Mesendoderm (in vitro differentiated cells): ENCODE measurements around the gene HMGCR.

Experiments used
- DNase-seq: peaks from one replicate; pipeline ENCODE4 v3.0.0; 2013
- H2AK5ac ChIP-seq: 2 replicates; pipeline ENCODE4 v1.6.1; 2013; ENCODE audit warnings: low read length, inconsistent platforms
- H2BK120ac ChIP-seq: 2 replicates; pipeline ENCODE4 v1.6.1; 2013; ENCODE audit warnings: low read depth, mild to moderate bottlenecking, low read length, moderate library complexity, mixed read lengths
- H2BK15ac ChIP-seq: replicated peaks from 2 replicates; pipeline ENCODE4 v1.6.1; 2013; ENCODE audit warnings: low read depth, mild to moderate bottlenecking, moderate library complexity
- H2BK5ac ChIP-seq: 2 replicates; pipeline ENCODE4 v1.6.1; 2013; ENCODE audit warnings: low read length, inconsistent platforms
- H3K18ac ChIP-seq: 2 replicates; pipeline ENCODE4 v1.6.1; 2013; ENCODE audit warnings: mild to moderate bottlenecking, low read length, mixed read lengths
- H3K23ac ChIP-seq: one replicate; pipeline ENCODE4 v1.6.1; 2013; ENCODE audit warnings: low read length
- H3K27ac ChIP-seq: 2 replicates; pipeline ENCODE4 v1.5.1; 2013; ENCODE audit warnings: low read depth, mild to moderate bottlenecking, inconsistent platforms, low read length, moderate library complexity
- H3K27me3 ChIP-seq: 2 replicates; pipeline ENCODE4 v1.6.1; 2013; ENCODE audit warnings: low read length, control low read depth, mild to moderate bottlenecking, inconsistent platforms; ENCODE audit not compliant: insufficient read depth, poor library complexity
- H3K36me3 ChIP-seq: 2 replicates; pipeline ENCODE4 v1.6.1; 2013; ENCODE audit warnings: low read length, inconsistent platforms; ENCODE audit not compliant: control insufficient read depth, insufficient read depth
- H3K4ac ChIP-seq: one replicate; pipeline ENCODE4 v1.6.1; 2013; ENCODE audit warnings: low read depth, mild to moderate bottlenecking, low read length, moderate library complexity
- H3K4me1 ChIP-seq: 2 replicates; pipeline ENCODE4 v1.6.1; 2013; ENCODE audit warnings: low read depth, low read length, inconsistent platforms; ENCODE audit not compliant: control insufficient read depth
- H3K4me2 ChIP-seq: 2 replicates; pipeline ENCODE4 v1.6.1; 2013; ENCODE audit warnings: low read length
- H3K4me3 ChIP-seq: 2 replicates; pipeline ENCODE4 v1.5.1; 2013; ENCODE audit warnings: mild to moderate bottlenecking, low read length
- H3K56ac ChIP-seq: one replicate; pipeline ENCODE4 v1.6.1; 2013; ENCODE audit warnings: low read length
- H3K79me1 ChIP-seq: 2 replicates; pipeline ENCODE4 v1.6.1; 2013; ENCODE audit warnings: low read length, inconsistent platforms
- H3K79me2 ChIP-seq: 2 replicates; pipeline ENCODE4 v1.6.1; 2013; ENCODE audit warnings: mild to moderate bottlenecking, low read length; ENCODE audit not compliant: control insufficient read depth, insufficient read depth
- H3K9ac ChIP-seq: 2 replicates; pipeline ENCODE4 v1.6.1; 2013; ENCODE audit warnings: low read length, inconsistent platforms
- H4K5ac ChIP-seq: one replicate; pipeline ENCODE4 v1.6.1; 2013; ENCODE audit warnings: low read length
- H4K8ac ChIP-seq: one replicate; pipeline ENCODE4 v1.6.1; 2013; ENCODE audit warnings: low read depth, mild to moderate bottlenecking, control low read depth, low read length, moderate library complexity
- WGBS: extraction: QIAGEN DNeasy Blood & Tissue Kit; methylation state at CpG from one replicate; pipeline ENCODE4 v1.1.7; 2013; ENCODE audit warnings: low lambda C conversion rate, missing lambda C conversion rate; ENCODE audit not compliant: insufficient coverage; ENCODE audit errors: extremely low coverage; 5-methylcytosine and 5-hydroxymethylcytosine counted together

Gene HMGCR

GRCh38 chr5:75356719-75357118 lies 19.7 kb downstream of the HMGCR start:
- H2BK15ac ChIP-seq, result no peak overlapping the region
- no peak overlapping the region for H3K56ac ChIP-seq
- no peak overlapping the region for H2BK120ac ChIP-seq
- WGBS, result no CpG with 5 or more reads among the region's 7 CpGs
- peaks cover 23% of the 10 kb centered on the region for H3K36me3 ChIP-seq
- H3K4me1 ChIP-seq, result no peaks in the 10 kb centered on the region
- H4K8ac ChIP-seq, result no peak overlapping the region
- H4K5ac ChIP-seq, result no peak overlapping the region
- H2BK5ac ChIP-seq, result no peak overlapping the region
- no peak overlapping the region for H3K9ac ChIP-seq
- no peak overlapping the region for H2AK5ac ChIP-seq
- DNase-seq, result no peak
- no peaks in the 10 kb centered on the region for H3K79me2 ChIP-seq
- H3K4me2 ChIP-seq, result no peak overlapping the region
- H3K18ac ChIP-seq, result no peak overlapping the region
- H3K79me1 ChIP-seq, result no peaks in the 10 kb centered on the region
- H3K4ac ChIP-seq, result no peak overlapping the region
- H3K23ac ChIP-seq, result no peak overlapping the region
- no peaks in the 10 kb centered on the region for H3K27me3 ChIP-seq
- no peak overlapping the region for H3K27ac ChIP-seq
- H3K4me3 ChIP-seq, result no peak overlapping the region

GRCh38 chr5:75358117-75358516 lies 21.1 kb downstream of the HMGCR start:
- Histone ChIP-seq H3K4me1 (no peaks in the 10 kb centered on the region), H3K4ac (no peak overlapping the region), H3K56ac (no peak overlapping the region), H2BK15ac (no peak overlapping the region), H3K18ac (no peak overlapping the region), H2BK5ac (no peak overlapping the region), H2AK5ac (no peak overlapping the region), H3K79me1 (no peaks in the 10 kb centered on the region), H3K9ac (no peak overlapping the region), H4K5ac (no peak overlapping the region), H3K23ac (no peak overlapping the region), H3K79me2 (no peaks in the 10 kb centered on the region), H3K36me3 (peaks cover 23% of the 10 kb centered on the region), H2BK120ac (no peak overlapping the region), H3K4me2 (no peak overlapping the region), H3K27ac (no peak overlapping the region), H3K27me3 (no peaks in the 10 kb centered on the region), H4K8ac (no peak overlapping the region), H3K4me3 (no peak overlapping the region)
- WGBS, result no CpG with 5 or more reads among the region's 3 CpGs
- DNase-seq, result no peak

- Histone ChIP-seq H3K4me1 (no peaks in the 10 kb centered on the region), H2AK5ac (no peak overlapping the region), H3K4ac (no peak overlapping the region), H3K4me3 (no peak overlapping the region), H3K56ac (no peak overlapping the region), H2BK120ac (no peak overlapping the region), H3K4me2 (no peak overlapping the region), H2BK15ac (no peak overlapping the region), H3K27ac (no peak overlapping the region), H3K27me3 (no peaks in the 10 kb centered on the region), H3K18ac (no peak overlapping the region), H3K79me1 (no peaks in the 10 kb centered on the region), H2BK5ac (no peak overlapping the region), H4K5ac (no peak overlapping the region), H3K36me3 (peaks cover 17% of the 10 kb centered on the region), H3K9ac (no peak overlapping the region), H4K8ac (no peak overlapping the region), H3K23ac (no peak overlapping the region), H3K79me2 (no peaks in the 10 kb centered on the region)
- DNase-seq, result no peak
- no CpG with 5 or more reads among the region's 4 CpGs for WGBS
Measured at GRCh38 chr5:75361310-75361709, 24.3 kb downstream of the HMGCR start.

GRCh38 chr5:75362474-75362975 lies 25.5 kb downstream of the HMGCR start:
- H2BK5ac ChIP-seq, result no peak overlapping the region
- H3K4me3 ChIP-seq, result no peak overlapping the region
- no peaks in the 10 kb centered on the region for H3K79me2 ChIP-seq
- no peak overlapping the region for H3K4ac ChIP-seq
- peaks cover 12% of the 10 kb centered on the region for H3K36me3 ChIP-seq
- no peaks in the 10 kb centered on the region for H3K4me1 ChIP-seq
- H3K27me3 ChIP-seq, result no peaks in the 10 kb centered on the region
- H2AK5ac ChIP-seq, result no peak overlapping the region
- H3K56ac ChIP-seq, result no peak overlapping the region
- H3K79me1 ChIP-seq, result no peaks in the 10 kb centered on the region
- no peak overlapping the region for H3K27ac ChIP-seq
- H4K8ac ChIP-seq, result no peak overlapping the region
- no peak overlapping the region for H3K23ac ChIP-seq
- no peak overlapping the region for H2BK120ac ChIP-seq
- no CpG with 5 or more reads among the region's 4 CpGs for WGBS
- H3K18ac ChIP-seq, result no peak overlapping the region
- H4K5ac ChIP-seq, result no peak overlapping the region
- no peak overlapping the region for H2BK15ac ChIP-seq
- no peak overlapping the region for H3K9ac ChIP-seq
- no peak overlapping the region for H3K4me2 ChIP-seq
- no peak for DNase-seq

- Histone ChIP-seq H2BK15ac (no peak overlapping the region), H3K4me3 (no peak overlapping the region), H3K56ac (no peak overlapping the region), H3K4ac (no peak overlapping the region), H3K27me3 (no peaks in the 10 kb centered on the region), H3K27ac (no peak overlapping the region), H4K5ac (no peak overlapping the region), H2BK120ac (no peak overlapping the region), H3K79me2 (no peaks in the 10 kb centered on the region), H3K36me3 (peaks cover 12% of the 10 kb centered on the region), H3K9ac (no peak overlapping the region), H3K4me2 (no peak overlapping the region), H4K8ac (no peak overlapping the region), H3K79me1 (no peaks in the 10 kb centered on the region), H2AK5ac (no peak overlapping the region), H3K18ac (no peak overlapping the region), H2BK5ac (no peak overlapping the region), H3K23ac (no peak overlapping the region), H3K4me1 (no peaks in the 10 kb centered on the region)
- WGBS, result no CpG with 5 or more reads among the region's 5 CpGs
- no peak for DNase-seq
Measured at GRCh38 chr5:75363111-75363510, 26.1 kb downstream of the HMGCR start.

GRCh38 chr5:75363726-75364495 lies 26.9 kb downstream of the HMGCR start:
- Histone ChIP-seq H2BK15ac (no peak overlapping the region), H4K8ac (no peak overlapping the region), H3K4me2 (no peak overlapping the region), H3K4ac (no peak overlapping the region), H2BK5ac (no peak overlapping the region), H3K56ac (no peak overlapping the region), H2BK120ac (no peak overlapping the region), H2AK5ac (no peak overlapping the region), H3K4me3 (no peak overlapping the region), H3K4me1 (no peaks in the 10 kb centered on the region), H3K9ac (no peak overlapping the region), H3K79me2 (no peaks in the 10 kb centered on the region), H4K5ac (no peak overlapping the region), H3K23ac (no peak overlapping the region), H3K27me3 (no peaks in the 10 kb centered on the region), H3K18ac (no peak overlapping the region), H3K36me3 (peaks cover 12% of the 10 kb centered on the region), H3K79me1 (no peaks in the 10 kb centered on the region), H3K27ac (no peak overlapping the region)
- no CpG with 5 or more reads among the region's 8 CpGs for WGBS
- no peak for DNase-seq
